IPS-18c (cell line): ENCODE measurements around the gene VPS35L.

ENCODE experiments used
- H3K4me3 ChIP-seq: 2 replicates; pipeline ENCODE4 v1.7.0; 2013; ENCODE audit warnings: low read depth, mild to moderate bottlenecking, low read length, moderate library complexity; ENCODE audit not compliant: insufficient read depth
- H3K9me3 ChIP-seq: one replicate; pipeline ENCODE4 v1.6.1; 2013; ENCODE audit warnings: mild to moderate bottlenecking, low read length, moderate library complexity; ENCODE audit not compliant: control insufficient read depth, insufficient read depth

VPS35L gene

DNA sequence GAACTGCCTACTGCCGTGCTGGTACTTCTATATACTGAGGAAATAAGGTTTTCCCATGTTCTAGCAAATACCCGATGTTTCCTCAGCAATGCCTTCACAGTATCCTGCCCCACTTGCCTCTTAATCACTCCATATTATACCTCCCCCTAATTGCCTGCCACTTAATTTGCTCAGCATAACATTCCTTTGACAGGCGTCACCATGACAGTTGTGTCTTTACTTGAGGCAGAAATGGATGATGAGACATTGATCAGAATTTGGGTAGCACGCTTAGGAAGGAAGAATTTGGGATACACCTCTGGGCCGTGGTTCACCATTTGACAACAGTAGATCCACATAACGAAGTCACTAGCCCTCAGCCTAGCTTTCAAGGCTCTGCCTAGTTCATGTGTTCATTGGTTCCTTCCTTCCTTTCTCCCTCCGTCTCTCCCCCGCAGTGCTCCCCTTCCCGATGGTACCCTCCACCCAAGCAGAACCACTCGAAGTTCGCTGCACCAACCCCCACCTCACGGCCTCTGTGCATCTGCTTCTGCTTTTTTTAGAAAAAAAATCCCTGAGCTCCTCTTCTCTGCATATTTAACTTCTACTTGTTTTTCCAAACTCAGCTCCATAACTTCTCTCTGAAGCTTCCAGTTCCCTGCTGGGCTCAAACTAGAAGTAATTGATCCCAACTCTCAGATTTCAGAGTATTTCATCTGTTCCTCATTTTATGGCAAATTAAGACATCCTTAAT is 182.0 kb downstream of the VPS35L start:
- peaks cover 2% of the 10 kb centered on the region for H3K9me3 ChIP-seq
- H3K4me3 ChIP-seq, result no peak overlapping the region

DNA sequence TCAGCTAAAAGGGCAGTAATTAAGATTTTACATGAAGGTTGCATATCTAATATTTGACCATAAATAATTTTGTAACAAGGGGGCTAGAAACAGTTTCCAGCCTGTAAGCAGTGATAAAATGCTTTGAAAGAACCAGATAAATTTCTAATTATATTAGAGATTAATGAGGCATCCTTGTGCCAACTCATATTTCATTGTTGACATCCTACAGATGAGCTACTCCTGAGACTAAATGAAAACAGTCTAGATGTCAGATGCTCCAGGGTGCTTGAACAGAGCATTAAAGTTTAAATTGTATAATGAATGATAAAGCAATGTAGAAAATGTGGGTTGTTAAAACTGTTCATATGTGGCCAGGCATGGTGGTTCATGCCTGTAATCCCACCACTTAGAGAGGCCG is 185.9 kb downstream of the VPS35L start:
- Histone ChIP-seq H3K4me3 (no peak overlapping the region), H3K9me3 (no peaks in the 10 kb centered on the region)

DNA sequence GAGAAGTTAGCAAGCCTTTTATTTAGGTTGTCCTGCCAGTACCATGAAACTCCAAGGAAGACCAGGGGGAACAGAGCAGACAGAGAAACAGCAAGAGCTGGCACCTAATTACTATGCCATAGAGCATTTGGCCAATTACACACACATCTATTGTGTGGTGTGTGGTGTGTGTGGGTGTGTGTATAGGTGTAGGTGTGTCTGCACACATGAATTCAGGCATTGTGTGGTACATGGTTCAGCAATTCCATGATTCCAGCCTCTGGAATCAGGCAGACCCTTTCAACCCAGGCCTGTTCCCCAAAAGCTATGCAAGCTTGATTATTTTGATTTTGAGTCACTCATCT is 188.3 kb downstream of the VPS35L start:
- no peak overlapping the region for H3K4me3 ChIP-seq
- no peaks in the 10 kb centered on the region for H3K9me3 ChIP-seq

DNA sequence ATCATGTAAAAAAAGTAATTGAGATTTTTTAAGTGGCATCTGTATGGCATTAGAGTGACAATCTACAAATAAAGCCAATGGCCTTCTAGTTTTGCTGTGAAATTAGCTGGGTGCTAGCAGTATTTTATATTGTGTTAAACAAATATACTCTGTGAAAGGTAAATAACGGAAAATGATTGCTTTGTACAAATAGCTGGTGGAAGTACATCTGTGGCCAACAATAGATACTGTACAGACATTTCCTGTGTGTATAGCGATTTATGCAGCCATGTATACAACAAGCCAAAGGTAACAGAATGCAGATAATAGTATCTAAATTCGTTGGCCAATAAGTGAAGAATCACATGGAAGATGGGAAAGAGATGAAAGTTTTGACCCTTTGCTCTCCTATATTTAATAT is 189.2 kb downstream of the VPS35L start:
- Histone ChIP-seq H3K4me3 (no peak overlapping the region), H3K9me3 (no peaks in the 10 kb centered on the region)

GRCh38 chr16:19745286-19746010 is 189.9 kb downstream of the VPS35L start:
- no peak overlapping the region for H3K4me3 ChIP-seq
- no peaks in the 10 kb centered on the region for H3K9me3 ChIP-seq

DNA sequence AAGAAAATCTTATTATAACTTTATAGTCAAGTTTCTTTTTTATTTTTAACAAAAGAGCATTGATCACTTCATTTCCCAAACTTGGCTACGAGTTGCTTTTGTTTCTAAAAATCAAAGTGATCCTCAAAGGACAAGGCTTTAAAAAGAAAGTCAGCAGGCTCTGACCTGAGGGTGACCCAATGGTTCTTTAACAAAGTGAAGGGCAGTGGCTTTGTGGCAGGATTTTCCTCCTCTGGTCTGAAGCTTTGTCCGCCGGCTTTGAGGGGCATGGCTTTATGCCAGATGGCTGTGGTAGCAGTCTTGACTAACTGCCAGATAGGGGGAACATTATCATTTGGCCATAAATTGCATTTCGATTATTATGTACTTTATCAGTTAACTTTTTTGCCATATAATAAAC is 191.1 kb downstream of the VPS35L start:
- no peak overlapping the region for H3K4me3 ChIP-seq
- H3K9me3 ChIP-seq, result no peaks in the 10 kb centered on the region

- H3K4me3 ChIP-seq, result no peak overlapping the region
- no peaks in the 10 kb centered on the region for H3K9me3 ChIP-seq
Measured at GRCh38 chr16:19748389-19749168, 193.1 kb downstream of the VPS35L start.

DNA sequence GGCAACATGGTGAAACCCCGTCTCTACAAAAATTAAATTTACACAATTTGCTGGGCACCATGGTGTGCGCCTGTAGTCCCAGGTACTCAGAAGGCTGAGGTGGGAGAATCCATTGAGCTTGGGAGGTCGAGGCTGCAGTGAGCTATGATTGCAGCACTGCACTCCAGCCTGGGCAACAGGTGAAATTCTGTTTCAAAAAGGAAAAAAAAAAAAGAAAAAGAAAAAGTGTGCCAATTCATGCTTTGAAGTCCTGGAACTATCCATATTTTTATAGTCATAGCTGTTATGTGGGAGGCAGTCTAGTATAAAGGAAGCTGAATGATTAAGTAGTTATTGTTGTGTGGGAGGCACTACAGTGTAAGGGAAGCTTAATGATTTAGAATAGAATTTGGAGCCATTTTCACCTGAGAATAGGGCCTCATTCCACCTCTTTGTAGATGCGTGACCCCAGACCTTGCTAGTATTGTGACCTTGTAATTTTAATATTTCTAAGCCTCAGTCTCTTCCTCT is 194.1 kb downstream of the VPS35L start:
- no peak overlapping the region for H3K4me3 ChIP-seq
- no peaks in the 10 kb centered on the region for H3K9me3 ChIP-seq
